HepG2 (cell line): ENCODE results near the gene CABLES2. TPM values are rescaled to one million over a fixed set of nuclear protein-coding genes. Genes with fewer than 3 reads are reported as not detected.

Experiments used
- AFF4 ChIP-seq: sonication (generic); formaldehyde crosslinking; IDR thresholded peaks from 2 replicates; pipeline ENCODE4 v1.4.0; 2020; ENCODE audit warnings: missing genetic modification reagents
- FOXA3 ChIP-seq: IDR thresholded peaks from 2 replicates; pipeline ENCODE4 v1.6.1; 2016; ENCODE audit warnings: missing genetic modification reagents, missing compliant biosample characterization
- HBP1 ChIP-seq: IDR thresholded peaks from 2 replicates; pipeline ENCODE4 v1.6.1; 2016; ENCODE audit warnings: low read depth, control low read depth
- NBN ChIP-seq: fragments of 450-650 bp; conservative IDR thresholded peaks from 2 replicates; pipeline ENCODE4 v1.6.1; 2017
- NPAS2 ChIP-seq: sonication (generic); formaldehyde crosslinking; IDR thresholded peaks from 2 replicates; pipeline ENCODE4 v1.8.0; 2022; ENCODE audit warnings: mild to moderate bottlenecking, missing genetic modification reagents, borderline replicate concordance
- NR0B2 ChIP-seq: sonication (generic); formaldehyde crosslinking; IDR thresholded peaks from 2 replicates; pipeline ENCODE4 v1.4.0; 2020; ENCODE audit warnings: mild to moderate bottlenecking, missing genetic modification reagents
- NRL ChIP-seq: sonication (generic); formaldehyde crosslinking; IDR thresholded peaks from 2 replicates; pipeline ENCODE4 v1.5.0; 2020; ENCODE audit warnings: missing genetic modification reagents, mild to moderate bottlenecking, moderate library complexity, borderline replicate concordance
- PRDM15 ChIP-seq: sonication (generic); formaldehyde crosslinking; IDR thresholded peaks from 2 replicates; pipeline ENCODE4 v1.4.0; 2020; ENCODE audit warnings: missing genetic modification reagents
- SRSF1 ChIP-seq: fragments of 200-400 bp; formaldehyde crosslinking; optimal IDR thresholded peaks from 2 replicates; pipeline ENCODE3; 2017; ENCODE audit warnings: mild to moderate bottlenecking, low read depth, low read length, moderate library complexity
- THAP9 ChIP-seq: sonication (generic); formaldehyde crosslinking; IDR thresholded peaks from 2 replicates; pipeline ENCODE4; 2020; ENCODE audit warnings: missing genetic modification reagents, mild to moderate bottlenecking, borderline replicate concordance
- YEATS4 ChIP-seq: sonication (generic); formaldehyde crosslinking; IDR thresholded peaks from 2 replicates; pipeline ENCODE4 v1.4.0; 2020; ENCODE audit warnings: missing genetic modification reagents, borderline replicate concordance
- ZFP36 ChIP-seq: fragments of 150-350 bp; IDR thresholded peaks from 2 replicates; pipeline ENCODE4 v1.6.1; 2018; ENCODE audit warnings: borderline replicate concordance, low read length, low read depth; ENCODE audit not compliant: partially characterized antibody
- ZNF3 ChIP-seq: IDR thresholded peaks from 2 replicates; pipeline ENCODE4 v1.7.0; 2017; ENCODE audit warnings: inconsistent platforms
- ZNF576 ChIP-seq: sonication (generic); formaldehyde crosslinking; IDR thresholded peaks from 2 replicates; pipeline ENCODE4 v1.4.0; 2020; ENCODE audit warnings: mild to moderate bottlenecking, missing genetic modification reagents
- ZNF713 ChIP-seq: sonication (generic); formaldehyde crosslinking; IDR thresholded peaks from 2 replicates; pipeline ENCODE4 v1.4.0; 2020; ENCODE audit warnings: mild to moderate bottlenecking, missing genetic modification reagents
- polyA plus RNA-seq, 8 experiments: library from polyadenylated mRNA; depleted of rRNA in 3 of 8; stranded (reverse) in 7 of 8; unstranded in 1 of 8; fragments of >200 nt; fragmentation: Illumina TruSeq in 4 of 8; extraction: Trizol in 4 of 8; gene quantifications; 2 replicates each; pipeline versions ENCODE4 v1.2.1 to v1.2.3, GENCODE V29; 2011 to 2016; ENCODE audit warnings: low read depth in 4 of 8, missing spikeins in 1 of 8, mixed read lengths in 1 of 8; ENCODE audit not compliant: insufficient read depth in 1 of 8
- total RNA-seq, 5 experiments: library from RNA; depleted of rRNA; stranded (reverse); fragments of >200 nt; fragmentation: Illumina TruSeq; extraction: Trizol; gene quantifications; 2 replicates each; pipeline ENCODE4 v1.2.3, GENCODE V29; 2016; ENCODE audit warnings: low read depth in 1 of 5

Gene CABLES2
- total and polyA plus RNA-seq, 2 of the 13 experiments (the other 11 are each of a cell fraction or from before 2014, with no cell fraction given), result 5.2 to 9.7 TPM

GRCh38 chr20:62382306-62383198 lies 24.5 kb downstream of the CABLES2 start (continued):
- TF ChIP-seq THAP9, result 0 out of 2 replicates have a peak, but pooled peaks have one; percentile 52
- TF ChIP-seq AFF4 (CRISPR knock-in tag), result no peak
- TF ChIP-seq FOXA3 (CRISPR knock-in tag), result peak; percentile 78
- TF ChIP-seq YEATS4 (CRISPR knock-in tag), result peak; percentile 68
- peak; percentile 90 for TF ChIP-seq NR0B2 (CRISPR knock-in tag)
- TF ChIP-seq PRDM15 (CRISPR knock-in tag), result no peak
- TF ChIP-seq NPAS2, result no peak
- no peak for TF ChIP-seq ZNF3 (CRISPR knock-in tag)
- no peak for TF ChIP-seq NRL
- peak; percentile 89; the same call in 1 of the 2 replicates for TF ChIP-seq ZNF576
- peak; percentile 85 for TF ChIP-seq SRSF1
- peak; percentile 92; the same call in 1 of the 2 replicates for TF ChIP-seq HBP1 (CRISPR knock-in tag)
- no peak for TF ChIP-seq NBN
- TF ChIP-seq ZNF713 (CRISPR knock-in tag), result no peak
- peak; percentile 21 for TF ChIP-seq ZFP36
